NCI-H2081 treated with DMSO at 0.1 percent for 48 hours (cell line): ENCODE results near the gene ACVR1B.

Experiments used
- DNase-seq: peaks from one replicate; lab custom pipeline; 2025; lab: John Stamatoyannopoulos, UW

The ACVR1B gene

GRCh38 chr12:52045794-52046199, 94.3 kb downstream of the ACVR1B start:
- DNase-seq: no peak
